Upper lobe of right lung (tissue), 1 donor: ENCODE results near the gene AGPAT4. TPM values are rescaled to one million over a fixed set of nuclear protein-coding genes. Genes with fewer than 3 reads are reported as not detected.

Experiments
- ATAC-seq: fragments of 200-7000 bp; cut with Tn5 transposase; one replicate; pipeline ENCODE4 v1.9.1; 2020; ENCODE audit warnings: mild to moderate bottlenecking, moderate library complexity
- DNase-seq: peaks from one replicate; pipeline ENCODE4 v3.0.0-alpha.2; 2020
- H3K27ac ChIP-seq: fragments of 200-600 bp; one replicate; pipeline ENCODE4 v1.8.0; 2022
- H3K27me3 ChIP-seq: fragments of 200-600 bp; one replicate; pipeline ENCODE4 v1.8.0; 2022; ENCODE audit warnings: mild to moderate bottlenecking
- H3K36me3 ChIP-seq: fragments of 200-600 bp; one replicate; pipeline ENCODE4 v1.8.0; 2022
- H3K4me1 ChIP-seq: fragments of 200-600 bp; one replicate; pipeline ENCODE4 v1.8.0; 2022
- H3K4me3 ChIP-seq: fragments of 200-600 bp; one replicate; pipeline ENCODE4 v1.8.0; 2022; ENCODE audit warnings: mild to moderate bottlenecking
- H3K9me3 ChIP-seq: fragments of 200-600 bp; one replicate; pipeline ENCODE4 v1.8.0; 2022
- CTCF ChIP-seq: fragments of 200-600 bp; IDR thresholded peaks from one replicate; pipeline ENCODE4 v1.8.0; 2022; ENCODE audit warnings: antibody characterized with exemption
- intact Hi-C: fragments of 100-400 bp; cut with DNase I; formaldehyde crosslinking; loops from one replicate; pipeline ENCODE4 v1.11.0; 2022
- total RNA-seq: library from RNA; stranded (reverse); fragmentation: NEBNext Ultra II Directional; extraction: Animal tissue kit (Norgen Biotek cat#: 25700); gene quantifications from one replicate; pipeline ENCODE4 v1.2.1, GENCODE V29; 2021
- donor health status: DM: no; HTN: yes; CAD: no; lungs with severe emphysema.

Gene AGPAT4
- total RNA-seq, 1 donor from 2014 or later: 16.6 TPM

GRCh38 chr6:161151059-161151645 is 122.7 kb downstream of the AGPAT4 start:
- intact Hi-C loops: no loop called here
- Histone ChIP-seq H3K9me3 (no peaks in the 10 kb centered on the region), H3K27ac (no peak overlapping the region), H3K4me1 (no peaks in the 10 kb centered on the region), H3K27me3 (no peaks in the 10 kb centered on the region), H3K36me3 (peaks cover 10% of the 10 kb centered on the region), H3K4me3 (no peak overlapping the region)
- no peak for TF ChIP-seq CTCF
- DNase-seq (no peak), ATAC-seq (no peak)

- H3K36me3 ChIP-seq: peaks cover 8% of the 10 kb centered on the region
- intact Hi-C loops: no loop called here
- ATAC-seq (no peak), DNase-seq (no peak)
- H3K4me1 ChIP-seq: no peaks in the 10 kb centered on the region
- no peaks in the 10 kb centered on the region for H3K27me3 ChIP-seq
- no peak overlapping the region for H3K4me3 ChIP-seq
- TF ChIP-seq CTCF: no peak
- no peaks in the 10 kb centered on the region for H3K9me3 ChIP-seq
- no peak overlapping the region for H3K27ac ChIP-seq
Observed at GRCh38 chr6:161150566-161150965, 123.3 kb downstream of the AGPAT4 start.

- Histone ChIP-seq H3K27me3 (no peaks in the 10 kb centered on the region), H3K36me3 (peaks cover 6% of the 10 kb centered on the region), H3K4me1 (no peaks in the 10 kb centered on the region), H3K9me3 (no peaks in the 10 kb centered on the region), H3K27ac (no peak overlapping the region), H3K4me3 (no peak overlapping the region)
- intact Hi-C loops: no loop called here
- no peak for DNase-seq
- ATAC-seq: no peak
- TF ChIP-seq CTCF: no peak
Observed at GRCh38 chr6:161150136-161150535, 123.7 kb downstream of the AGPAT4 start.

GRCh38 chr6:161143663-161144430 is 130.0 kb downstream of the AGPAT4 start:
- ATAC-seq (no peak), DNase-seq (no peak)
- intact Hi-C loops: no loop called here
- no peak overlapping the region for H3K27ac ChIP-seq
- peaks cover 4% of the 10 kb centered on the region for H3K36me3 ChIP-seq
- no peak for TF ChIP-seq CTCF
- no peaks in the 10 kb centered on the region for H3K27me3 ChIP-seq
- no peak overlapping the region for H3K4me3 ChIP-seq
- H3K9me3 ChIP-seq: no peaks in the 10 kb centered on the region
- no peaks in the 10 kb centered on the region for H3K4me1 ChIP-seq

GRCh38 chr6:161142957-161143296 is 130.9 kb downstream of the AGPAT4 start:
- Histone ChIP-seq H3K9me3 (no peaks in the 10 kb centered on the region), H3K27ac (no peak overlapping the region), H3K4me3 (no peak overlapping the region), H3K27me3 (no peaks in the 10 kb centered on the region), H3K36me3 (no peaks in the 10 kb centered on the region), H3K4me1 (no peaks in the 10 kb centered on the region)
- ATAC-seq: no peak
- DNase-seq: no peak
- intact Hi-C loops: no loop called here
- TF ChIP-seq CTCF: no peak
